Naive thymus-derived CD4-positive, alpha-beta T cell (primary cell): Measurements from ENCODE around the gene TRIM9. TPM values are rescaled to one million over a fixed set of nuclear protein-coding genes. Genes with fewer than 3 reads are reported as not detected.

Source experiments
- ATAC-seq: fragments of 150-1000 bp; cut with Tn5 transposase; 2 replicates; pipeline ENCODE4 v1.10.0; 2021; ENCODE audit warnings: mild to moderate bottlenecking, moderate library complexity
- CTCF ChIA-PET: fragments of 350-600 bp; sonication (Branson Sonifier 250); formaldehyde crosslinking; loops from one replicate; lab custom pipeline; 2021; ENCODE audit warnings: antibody characterized with exemption; lab: Charles Lee
- POLR2A ChIA-PET: fragments of 350-600 bp; sonication (Branson Sonifier 250); formaldehyde crosslinking; loops from one replicate; lab custom pipeline; 2021; ENCODE audit warnings: antibody characterized with exemption, inconsistent platforms; lab: Charles Lee
- DNase-seq, 9 donors: peaks; one replicate each; pipeline versions ENCODE4 v3.0.0 to v3.0.0-alpha.2; 2020 to 2022; ENCODE audit warnings: mixed read lengths in 1 of 9
- H3K27ac ChIP-seq: one replicate; pipeline ENCODE4 v1.7.0; 2013; ENCODE audit warnings: mild to moderate bottlenecking, low read depth, low read length, moderate library complexity
- H3K27me3 ChIP-seq, 2 donors: one replicate each; pipeline ENCODE4 v1.7.0; 2013; ENCODE audit warnings: low read length in 2 of 2, mild to moderate bottlenecking in 2 of 2, moderate library complexity in 2 of 2; ENCODE audit not compliant: control insufficient read depth in 2 of 2, insufficient read depth in 2 of 2
- H3K36me3 ChIP-seq, 3 experiments: 1 replicate in 2 of 3; 2 replicates in 1 of 3; pipeline ENCODE4 v1.7.0; 2013; ENCODE audit warnings: low read length in 3 of 3, mild to moderate bottlenecking in 3 of 3, moderate library complexity in 1 of 3; ENCODE audit not compliant: insufficient read depth in 3 of 3, control insufficient read depth in 2 of 3
- H3K4me1 ChIP-seq, 2 donors: one replicate each; pipeline ENCODE4 v1.7.0; 2013; ENCODE audit warnings: low read length in 2 of 2, mild to moderate bottlenecking in 2 of 2, moderate library complexity in 1 of 2; ENCODE audit not compliant: control insufficient read depth in 2 of 2, insufficient read depth in 2 of 2
- H3K4me3 ChIP-seq: 2 replicates; pipeline ENCODE4 v1.7.0; 2013; ENCODE audit warnings: mild to moderate bottlenecking, low read length
- H3K9me3 ChIP-seq, 3 experiments: 1 replicate in 2 of 3; 2 replicates in 1 of 3; pipeline ENCODE4 v1.7.0; 2013; ENCODE audit warnings: low read length in 3 of 3; ENCODE audit not compliant: control insufficient read depth in 2 of 3
- H3K27ac Mint-ChIP-seq, 9 donors: one replicate each; pipeline ENCODE4 v1.8.0; 2020 to 2022; ENCODE audit warnings: mixed read lengths in 9 of 9, mild to moderate bottlenecking in 8 of 9, moderate library complexity in 5 of 9, inconsistent platforms in 2 of 9
- H3K27me3 Mint-ChIP-seq, 5 donors: one replicate each; pipeline ENCODE4 v1.8.0; 2021 to 2022; ENCODE audit warnings: mixed read lengths in 5 of 5, mild to moderate bottlenecking in 1 of 5
- H3K36me3 Mint-ChIP-seq, 5 donors: one replicate each; pipeline ENCODE4 v1.8.0; 2020 to 2022; ENCODE audit warnings: mixed read lengths in 5 of 5, mild to moderate bottlenecking in 3 of 5, inconsistent platforms in 1 of 5
- H3K4me1 Mint-ChIP-seq, 7 donors: one replicate each; pipeline ENCODE4 v1.8.0; 2020 to 2022; ENCODE audit warnings: mixed read lengths in 7 of 7, mild to moderate bottlenecking in 3 of 7, inconsistent platforms in 1 of 7
- H3K4me3 Mint-ChIP-seq, 10 donors: one replicate each; pipeline ENCODE4 v1.8.0; 2020 to 2022; ENCODE audit warnings: mild to moderate bottlenecking in 10 of 10, mixed read lengths in 10 of 10, moderate library complexity in 6 of 10, inconsistent platforms in 2 of 10
- H3K9me3 Mint-ChIP-seq, 11 donors: one replicate each; pipeline ENCODE4 v1.8.0; 2020 to 2022; ENCODE audit warnings: mixed read lengths in 11 of 11, mild to moderate bottlenecking in 4 of 11, inconsistent platforms in 1 of 11, moderate library complexity in 1 of 11
- intact Hi-C, 2 donors: fragments of 100-400 bp; cut with micrococcal nuclease; formaldehyde crosslinking; loops; one replicate each; pipeline ENCODE4 v1.15.1; 2023
- polyA plus RNA-seq, 2 donors: library from polyadenylated mRNA; unstranded; fragments of 300-500 nt; fragmentation: Illumina TruSeq; gene quantifications; one replicate each; pipeline ENCODE4 v1.2.3, GENCODE V29; 2021
- total RNA-seq, 6 experiments: library from RNA in 5 of 6; stranded (reverse) in 5 of 6; gene quantifications; 1 replicate in 5 of 6; 2 replicates in 1 of 6; pipeline ENCODE4 v1.2.3 and lab custom pipeline; 2021 to 2026

Gene TRIM9
- total and polyA plus RNA-seq, 7 experiments from 2014 or later, result 0.04 to 1.7 (median 0.37) TPM

GRCh38 chr14:51094282-51094821, 553 bp downstream of the TRIM9 start:
- CTCF ChIA-PET, result no interaction called here
- intact Hi-C loops, result loop anchor here (2.0 to 10.0 kb wide), 6 partner anchors 230 to 1630 kb away; partner anchors contain the start of genes GPR137C (in 1 of the 2), RPS29 (in 1 of the 2) and TXNDC16 (in 1 of the 2)
- Histone ChIP-seq H3K36me3 (peaks cover 0 to 4% (median 0%) of the 10 kb centered on the region in 3 experiments), H3K4me1 (peaks cover 3 to 8% of the 10 kb centered on the region in 2 donors), H3K9me3 (no peaks in the 10 kb centered on the region), H3K27me3 (peaks cover 0 to 3% of the 10 kb centered on the region in 2 donors), H3K27ac (no peak overlapping the region), H3K4me3 (peak overlapping the region; percentile 83)
- DNase-seq, result peak in 6 of 9 donors; percentile 1 to 34 (median 19)
- POLR2A ChIA-PET, result interaction anchor here (0.6 to 2.3 kb wide), 2 partner anchors 116 to 146 kb away, joined by 3 to 9 read pairs; partner anchors contain the start of gene TMX1
- Mint-ChIP-seq H3K9me3 (no peaks in the 10 kb centered on the region), H3K27me3 (peaks cover 7 to 66% (median 14%) of the 10 kb centered on the region in 5 donors), H3K4me1 (peaks cover 4 to 18% (median 9%) of the 10 kb centered on the region in 7 donors), H3K4me3 (peak overlapping the region; percentile 89 to 98 (median 95)), H3K27ac (peak overlapping the region in 1 of 9 donors; percentile 87), H3K36me3 (no peaks in the 10 kb centered on the region)
- ATAC-seq, result no peak

DNA sequence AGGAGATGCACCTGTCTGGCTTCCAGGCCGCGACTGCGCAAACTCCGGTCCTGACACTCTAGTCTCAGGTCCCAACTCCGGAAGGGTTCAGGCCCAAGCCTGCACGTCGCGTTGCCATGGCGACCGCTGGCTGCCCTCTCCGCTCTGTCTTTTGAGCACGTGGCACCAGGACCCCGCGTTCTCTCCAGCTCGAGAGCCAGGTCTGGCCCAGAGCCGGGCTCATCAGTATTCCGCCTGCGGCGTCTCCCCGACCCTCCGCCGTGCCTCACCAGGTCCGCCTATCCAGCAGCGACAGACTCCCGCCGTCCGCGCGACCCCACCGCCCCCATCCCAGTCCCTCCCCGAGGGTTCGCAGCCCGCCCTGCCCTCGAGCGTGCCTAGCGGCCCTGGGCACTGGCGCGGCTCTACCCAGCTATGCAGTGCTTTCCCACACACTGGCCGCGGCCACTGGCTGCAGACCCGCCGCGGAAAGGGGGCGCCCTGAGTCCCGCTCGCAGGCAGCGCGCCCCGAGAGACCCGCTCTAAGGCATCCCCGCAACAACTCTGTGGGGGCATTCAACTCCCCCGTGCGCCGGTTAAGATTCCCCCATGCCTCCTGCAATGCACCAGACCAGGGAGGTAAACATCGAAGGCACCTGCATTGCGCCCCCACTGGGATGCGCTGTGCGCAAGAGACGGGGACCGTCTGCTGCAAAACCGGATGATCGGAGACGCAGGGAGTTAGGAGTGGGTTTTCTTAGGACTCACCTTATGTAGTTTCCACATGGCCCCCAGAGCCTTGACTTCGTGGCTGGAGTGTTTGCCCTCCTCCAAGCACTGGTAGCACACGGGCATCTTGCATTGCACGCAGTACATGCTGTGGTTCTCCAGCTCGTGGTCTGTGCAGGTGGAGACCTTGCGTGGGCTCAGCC, 1.3 kb downstream of the TRIM9 start:
- ChIA-PET CTCF (no interaction called here), POLR2A (no interaction called here)
- peak overlapping the region; percentile 89 to 98 (median 95) for H3K4me3 Mint-ChIP-seq
- Histone ChIP-seq H3K4me1 (peaks cover 3 to 8% of the 10 kb centered on the region in 2 donors), H3K27ac (no peak overlapping the region), H3K27me3 (peaks cover 0 to 3% of the 10 kb centered on the region in 2 donors), H3K9me3 (no peaks in the 10 kb centered on the region), H3K4me3 (peak overlapping the region; percentile 83), H3K36me3 (peaks cover 0 to 4% (median 0%) of the 10 kb centered on the region in 3 experiments)
- H3K4me1 Mint-ChIP-seq, result peaks cover 4 to 18% (median 9%) of the 10 kb centered on the region in 7 donors
- ATAC-seq (peak; percentile 49), DNase-seq (peak; percentile 24 to 61 (median 51))
- H3K9me3 Mint-ChIP-seq, result no peaks in the 10 kb centered on the region
- H3K27me3 Mint-ChIP-seq, result peaks cover 0 to 59% (median 14%) of the 10 kb centered on the region in 5 donors
- H3K36me3 Mint-ChIP-seq, result no peaks in the 10 kb centered on the region
- H3K27ac Mint-ChIP-seq, result no peak overlapping the region
- intact Hi-C loops, result loop anchor here (2.0 to 10.0 kb wide), 6 partner anchors 229 to 1631 kb away; partner anchors contain the start of genes GPR137C (in 1 of the 2), RPS29 (in 1 of the 2) and TXNDC16 (in 1 of the 2)

GRCh38 chr14:51092965-51093364, 1.9 kb downstream of the TRIM9 start:
- Mint-ChIP-seq H3K36me3 (no peaks in the 10 kb centered on the region), H3K9me3 (no peaks in the 10 kb centered on the region), H3K27ac (peak overlapping the region in 1 of 9 donors; percentile 32), H3K4me3 (peak overlapping the region; percentile 36 to 98 (median 84)), H3K27me3 (peaks cover 0 to 62% (median 14%) of the 10 kb centered on the region in 5 donors), H3K4me1 (peaks cover 4 to 18% (median 9%) of the 10 kb centered on the region in 7 donors)
- ChIA-PET CTCF (no interaction called here), POLR2A (no interaction called here)
- no peak for DNase-seq
- intact Hi-C loops, result loop anchor here (10.0 kb wide), 4 partner anchors 228 to 1632 kb away; partner anchors contain the start of gene RPS29 (in 1 of the 2)
- Histone ChIP-seq H3K27ac (no peak overlapping the region), H3K9me3 (no peaks in the 10 kb centered on the region), H3K4me1 (peaks cover 3 to 8% of the 10 kb centered on the region in 2 donors), H3K36me3 (peaks cover 0 to 4% (median 0%) of the 10 kb centered on the region in 3 experiments), H3K4me3 (no peak overlapping the region), H3K27me3 (peaks cover 0 to 3% of the 10 kb centered on the region in 2 donors)
- no peak for ATAC-seq

DNA sequence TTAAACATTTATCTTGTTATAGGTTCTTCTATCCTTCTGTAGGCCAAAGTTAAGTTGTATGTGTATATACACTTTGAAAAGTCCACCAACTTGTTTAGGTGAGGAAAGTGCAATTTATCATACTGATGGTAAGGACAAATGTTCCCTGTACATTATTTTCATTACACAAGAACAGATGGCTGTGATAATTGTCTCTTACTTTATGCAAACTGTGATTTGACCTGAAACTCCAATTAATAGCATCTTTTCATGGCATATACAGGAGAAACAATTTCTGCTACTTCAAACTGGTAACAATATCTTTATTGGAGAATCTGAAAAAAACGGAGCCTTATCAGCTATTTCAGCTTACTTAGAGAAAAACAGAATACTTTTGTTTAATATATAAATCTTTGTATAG, 5.6 kb downstream of the TRIM9 start:
- H3K36me3 Mint-ChIP-seq, result no peaks in the 10 kb centered on the region
- H3K27me3 Mint-ChIP-seq, result peaks cover 0 to 41% (median 11%) of the 10 kb centered on the region in 5 donors
- H3K27ac ChIP-seq, result no peak overlapping the region
- peaks cover 0 to 8% (median 5%) of the 10 kb centered on the region in 7 donors for H3K4me1 Mint-ChIP-seq
- H3K27ac Mint-ChIP-seq, result no peak overlapping the region
- H3K36me3 ChIP-seq, result no peaks in the 10 kb centered on the region
- intact Hi-C loops, result no loop called here
- ChIA-PET CTCF (no interaction called here), POLR2A (no interaction called here)
- H3K9me3 Mint-ChIP-seq, result no peaks in the 10 kb centered on the region
- peaks cover 0 to 3% of the 10 kb centered on the region in 2 donors for H3K27me3 ChIP-seq
- no peak overlapping the region for H3K4me3 ChIP-seq
- no peak overlapping the region for H3K4me3 Mint-ChIP-seq
- no peak for DNase-seq
- H3K4me1 ChIP-seq, result no peaks in the 10 kb centered on the region
- H3K9me3 ChIP-seq, result no peaks in the 10 kb centered on the region
- no peak for ATAC-seq

DNA sequence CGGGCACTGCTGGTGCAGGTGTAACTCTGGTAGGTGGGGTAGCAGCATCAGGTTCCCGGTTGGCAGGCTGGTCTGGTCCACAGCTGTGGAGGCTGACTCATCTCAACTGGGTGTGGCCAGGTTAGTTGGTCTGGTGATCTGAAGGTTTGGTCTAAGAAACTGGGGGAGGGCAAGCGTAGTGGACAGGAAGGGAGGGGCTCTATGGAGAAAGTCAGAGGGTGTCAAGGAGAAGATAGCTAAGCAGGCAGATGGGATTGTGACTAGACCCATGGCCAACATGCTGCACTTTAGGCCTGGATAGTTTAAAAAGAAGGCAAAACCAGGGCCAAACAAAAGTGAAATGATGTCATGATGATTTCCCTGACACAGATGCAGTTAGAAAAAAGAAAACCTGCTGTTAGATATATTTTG, 7.9 kb downstream of the TRIM9 start:
- no peaks in the 10 kb centered on the region for H3K9me3 ChIP-seq
- no peak overlapping the region for H3K4me3 ChIP-seq
- Mint-ChIP-seq H3K36me3 (no peaks in the 10 kb centered on the region), H3K27me3 (peaks cover 0 to 21% (median 0%) of the 10 kb centered on the region in 5 donors), H3K4me1 (peaks cover 0 to 3% (median 0%) of the 10 kb centered on the region in 7 donors), H3K4me3 (no peak overlapping the region), H3K27ac (no peak overlapping the region), H3K9me3 (no peaks in the 10 kb centered on the region)
- ChIA-PET CTCF (interaction anchor here (1.1 kb wide), 1 partner anchor 14 kb away, joined by 3 read pairs; no protein-coding TSS in a partner anchor), POLR2A (no interaction called here)
- ATAC-seq, result no peak
- intact Hi-C loops, result no loop called here
- no peak overlapping the region for H3K27ac ChIP-seq
- no peaks in the 10 kb centered on the region for H3K27me3 ChIP-seq
- no peak for DNase-seq
- no peaks in the 10 kb centered on the region for H3K4me1 ChIP-seq
- H3K36me3 ChIP-seq, result no peaks in the 10 kb centered on the region

GRCh38 chr14:51086044-51086443, 8.9 kb downstream of the TRIM9 start:
- no peak for ATAC-seq
- no peaks in the 10 kb centered on the region for H3K27me3 ChIP-seq
- Mint-ChIP-seq H3K4me1 (peaks cover 0 to 3% (median 0%) of the 10 kb centered on the region in 7 donors), H3K4me3 (no peak overlapping the region), H3K9me3 (no peaks in the 10 kb centered on the region), H3K27me3 (peaks cover 0 to 12% (median 0%) of the 10 kb centered on the region in 5 donors), H3K36me3 (no peaks in the 10 kb centered on the region), H3K27ac (no peak overlapping the region)
- no peaks in the 10 kb centered on the region for H3K36me3 ChIP-seq
- H3K4me1 ChIP-seq, result no peaks in the 10 kb centered on the region
- ChIA-PET CTCF (interaction anchor here (1.1 kb wide), 1 partner anchor 13 kb away, joined by 3 read pairs; no protein-coding TSS in a partner anchor), POLR2A (no interaction called here)
- H3K27ac ChIP-seq, result no peak overlapping the region
- intact Hi-C loops, result no loop called here
- no peak overlapping the region for H3K4me3 ChIP-seq
- no peak for DNase-seq
- no peaks in the 10 kb centered on the region for H3K9me3 ChIP-seq
